SKM-1 treated with dmso at 0.1 percent for 144 hours (cell line): ENCODE data around the gene NLK.
"Not testable (repeated sequence)": the region's sequence is repeated elsewhere in the genome, so short reads cannot be mapped to it uniquely, and the experiment has no call there.

Experiments used
- DNase-seq: peaks from one replicate; lab custom pipeline; 2025; ENCODE audit not compliant: unreplicated experiment; lab: John Stamatoyannopoulos, UW

Gene NLK

DNA sequence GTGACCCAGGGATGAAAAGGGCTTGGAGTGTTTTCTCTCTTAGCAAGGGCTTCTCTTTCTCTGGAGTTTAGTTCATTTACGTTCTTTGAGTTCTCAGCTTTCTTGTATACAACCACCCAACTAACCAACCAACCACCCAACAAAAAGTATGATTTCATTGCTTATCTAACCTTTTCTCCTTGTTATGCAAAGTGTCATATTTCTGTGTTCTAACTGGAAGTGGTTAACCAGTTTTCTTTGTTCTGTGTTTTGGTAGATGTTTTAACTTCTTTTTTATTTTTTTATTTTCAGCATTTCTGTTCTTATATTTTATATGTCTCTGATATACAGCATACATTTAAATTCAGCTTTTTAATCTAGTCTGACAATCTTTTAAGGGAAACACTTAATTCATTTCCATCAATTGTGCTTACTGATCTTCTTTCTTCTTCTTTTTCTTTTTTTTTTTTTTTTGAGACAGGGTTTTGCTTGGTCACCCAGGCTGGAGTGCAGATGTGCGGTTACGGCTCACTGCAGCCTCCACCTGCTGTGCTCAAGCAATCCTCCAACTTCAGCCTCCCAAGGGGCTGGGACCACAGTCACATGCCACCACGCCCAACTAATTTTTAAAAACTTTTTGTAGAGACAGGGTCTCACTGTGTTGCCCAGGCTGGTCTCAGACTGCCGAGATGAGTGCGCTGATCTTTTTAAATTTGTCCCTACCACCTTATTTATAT, 29.6 kb downstream of the NLK start:
- no peak for DNase-seq

DNA sequence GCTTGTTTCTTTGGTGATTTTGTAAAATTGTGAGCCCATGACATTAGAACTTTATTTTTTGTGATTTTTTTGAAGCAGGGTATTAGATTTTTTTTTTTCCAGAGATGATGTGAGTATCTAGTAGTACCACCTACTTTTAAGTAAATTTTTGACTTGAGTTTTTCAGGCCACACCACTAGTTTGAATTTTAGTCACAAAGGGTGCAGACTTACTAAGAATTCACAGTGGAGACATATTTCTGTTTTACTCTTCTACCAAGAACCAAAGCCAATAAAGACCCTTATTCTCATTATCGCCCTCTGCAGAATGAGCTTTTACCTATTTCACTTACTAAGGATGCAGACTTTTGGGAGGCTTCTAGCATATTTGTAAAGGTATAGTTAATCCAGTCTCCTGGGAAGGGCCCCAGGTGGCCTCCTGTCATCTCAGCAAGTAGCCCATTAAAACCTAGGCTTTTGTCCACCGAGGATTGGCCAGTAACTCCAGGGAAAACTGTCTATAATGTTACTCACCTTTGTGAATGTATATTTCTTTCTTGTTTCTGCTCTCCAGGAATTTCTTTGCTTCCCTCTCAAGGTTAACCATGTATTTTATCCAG, 30.6 kb downstream of the NLK start:
- DNase-seq, result no peak

DNA sequence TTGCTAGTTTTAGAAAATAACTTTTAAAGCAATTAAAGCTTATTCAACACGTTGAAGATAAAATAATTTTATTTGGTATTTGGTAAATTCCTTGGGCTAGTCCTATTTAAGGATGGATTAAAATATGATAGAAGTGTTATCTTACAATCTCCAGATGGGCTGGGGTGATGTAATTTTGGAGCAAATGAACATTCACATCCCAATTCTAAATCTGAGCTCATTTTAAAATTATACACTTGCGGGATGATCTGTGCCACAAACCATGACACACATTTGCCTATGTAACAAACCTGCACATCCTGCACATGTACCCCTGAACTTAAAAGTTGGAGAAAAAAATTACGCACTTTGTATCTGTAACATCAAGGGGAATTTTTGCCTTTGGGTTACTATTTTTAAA, 31.5 kb downstream of the NLK start:
- no peak for DNase-seq

DNA sequence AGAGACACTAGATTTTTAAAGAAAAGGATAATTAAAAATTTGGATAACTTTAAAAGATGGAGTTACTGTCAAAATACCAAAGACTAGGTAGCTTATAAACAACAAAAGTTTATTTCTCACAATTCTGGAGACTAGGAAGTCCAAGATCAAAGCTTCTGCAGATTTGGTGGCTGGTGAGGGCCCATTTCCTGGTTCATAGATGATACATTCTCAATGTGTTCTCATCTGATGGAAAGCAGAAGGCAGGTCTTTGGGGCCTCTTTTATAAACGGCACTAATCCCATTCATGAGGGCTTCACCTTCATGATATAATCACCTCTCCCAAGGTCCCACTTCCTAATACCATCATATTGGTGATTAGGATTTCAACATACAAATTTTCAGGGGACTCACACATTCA, 33.7 kb downstream of the NLK start:
- DNase-seq, result no peak

DNA sequence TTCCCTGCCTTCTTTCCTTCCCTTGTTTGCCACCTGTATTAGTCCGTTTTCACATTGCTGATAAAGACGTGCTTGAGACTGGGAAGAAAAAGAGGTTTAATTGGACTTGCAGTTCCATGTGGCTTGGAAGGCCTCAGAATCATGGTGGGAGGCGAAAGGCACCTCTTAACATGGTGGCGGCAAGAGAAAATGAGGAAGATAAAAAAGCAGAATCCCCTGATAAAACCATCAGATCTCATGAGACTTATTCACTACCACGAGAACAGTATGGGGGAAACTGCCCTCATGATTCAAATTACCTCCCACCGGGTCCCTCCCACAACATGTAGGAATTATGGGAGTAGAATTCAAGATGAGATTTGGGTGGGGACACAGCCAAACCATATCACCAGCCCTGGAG, 34.7 kb downstream of the NLK start:
- not testable (repeated sequence) for DNase-seq

DNA sequence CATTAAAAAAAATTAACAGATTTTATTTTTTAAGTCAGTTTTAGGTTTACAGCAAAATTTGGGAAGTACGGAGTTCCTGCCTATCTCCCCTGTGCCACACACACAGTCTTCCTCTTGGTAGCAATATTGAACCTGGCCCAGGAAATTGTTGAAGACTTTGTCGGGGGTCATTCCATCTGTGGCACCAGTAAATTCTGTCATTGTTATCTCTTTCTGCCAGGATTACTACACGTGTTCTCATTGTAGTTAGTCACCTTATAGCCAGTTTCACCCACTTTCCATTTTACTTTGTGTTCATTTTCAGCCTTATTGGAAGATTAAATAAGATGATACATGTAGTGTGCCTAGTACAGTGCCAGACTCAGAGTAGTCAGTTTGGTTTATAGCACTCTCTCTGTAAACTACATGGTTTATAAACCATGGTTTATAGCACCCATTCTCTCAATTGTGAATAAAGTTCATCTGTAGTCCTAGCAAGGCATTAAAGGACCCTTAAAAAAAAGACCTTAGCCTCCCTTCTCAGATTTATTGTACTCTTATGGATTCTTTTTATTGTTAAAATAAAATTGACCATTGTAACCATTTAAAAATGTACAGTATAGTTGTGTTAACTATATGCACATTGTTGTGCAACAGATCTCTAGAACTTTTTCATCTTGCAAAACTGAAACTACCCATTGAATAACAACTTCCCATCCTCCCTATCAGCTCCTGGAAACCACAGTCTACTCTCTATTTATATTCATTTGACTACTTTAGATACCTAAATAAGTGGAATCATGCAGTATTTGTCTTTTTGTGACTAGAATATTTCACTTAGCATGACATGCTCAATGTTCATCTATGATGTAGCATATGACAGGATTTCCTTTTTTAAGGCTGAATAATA, 36.1 kb downstream of the NLK start:
- DNase-seq, result no peak

DNA sequence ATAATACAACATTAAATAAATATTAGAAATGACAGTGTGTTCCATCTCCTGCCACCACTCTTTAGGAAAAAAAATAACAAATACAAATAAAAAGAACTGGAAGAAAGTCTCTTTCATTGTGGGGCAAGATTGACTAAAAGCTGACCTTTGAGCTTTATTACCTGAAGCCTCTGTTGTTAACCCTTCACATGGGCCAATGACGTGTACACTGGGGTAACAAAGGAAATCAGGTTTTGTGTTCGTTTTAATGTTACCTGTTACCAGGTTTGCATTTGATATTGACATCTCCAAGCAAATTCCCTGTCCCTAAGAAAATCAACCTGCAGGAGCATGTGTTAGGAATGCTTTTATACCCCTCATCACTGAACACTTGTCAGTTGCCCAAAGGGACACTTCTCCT, 39.0 kb downstream of the NLK start:
- no peak for DNase-seq

- no peak for DNase-seq
Observed at GRCh38 chr17:28085766-28086165, 43.3 kb downstream of the NLK start.

DNA sequence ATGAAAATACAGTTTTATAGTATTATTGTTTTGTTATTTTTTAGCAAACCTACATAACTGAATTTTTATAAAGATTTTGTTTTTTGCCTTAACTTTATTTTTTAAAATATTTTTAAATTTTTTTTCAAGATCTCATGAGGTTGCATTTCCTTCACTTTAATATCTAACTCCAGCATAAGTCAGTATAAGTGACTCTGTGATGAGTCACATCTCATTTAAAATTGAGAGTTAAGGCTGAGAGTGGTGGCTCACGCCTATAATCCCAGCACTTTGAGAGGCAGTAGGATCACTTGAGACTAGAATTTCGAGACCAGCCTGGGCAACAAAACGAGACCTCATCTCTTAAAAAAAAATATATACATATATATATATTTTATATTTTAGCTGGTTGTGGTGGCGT, 44.0 kb downstream of the NLK start:
- DNase-seq, result no peak

DNA sequence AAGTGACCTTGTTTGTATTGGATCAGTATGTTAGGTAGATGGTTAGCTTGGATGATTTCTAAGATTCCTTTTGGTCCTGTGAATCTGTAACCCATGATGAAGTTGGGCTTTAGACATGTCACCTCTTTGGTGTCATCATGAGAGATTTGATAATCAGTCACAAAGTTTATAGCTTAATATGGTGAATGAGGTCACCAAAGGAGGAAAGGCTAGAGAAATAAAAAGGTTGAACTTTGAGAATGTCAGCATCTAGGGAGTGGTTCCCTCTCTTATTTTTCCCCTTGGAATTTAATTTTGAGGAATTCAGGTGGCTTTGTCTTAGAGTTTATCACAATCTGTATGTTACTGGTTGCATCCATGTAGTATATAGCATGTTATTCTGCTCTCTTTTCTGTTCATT, 45.3 kb downstream of the NLK start:
- no peak for DNase-seq

DNA sequence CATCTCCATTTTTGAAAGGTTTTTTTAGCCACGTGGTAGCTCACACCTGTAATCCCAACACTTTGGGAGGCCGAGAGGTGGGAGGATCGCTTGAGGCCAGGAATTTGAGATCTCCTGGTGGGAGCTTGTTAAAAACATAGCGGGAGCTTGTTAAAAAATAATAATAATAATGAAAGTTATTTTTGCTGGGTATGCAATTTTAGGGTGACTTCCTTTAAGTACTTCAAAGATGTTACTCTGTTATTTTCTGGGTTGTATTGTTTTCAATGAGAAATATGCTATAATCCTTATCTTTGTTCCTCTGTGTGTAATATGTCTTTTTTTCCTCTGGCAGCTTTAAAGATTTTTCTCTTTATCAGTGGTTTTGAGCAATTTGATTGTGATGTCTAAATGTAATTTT, 48.1 kb downstream of the NLK start:
- no peak for DNase-seq

DNA sequence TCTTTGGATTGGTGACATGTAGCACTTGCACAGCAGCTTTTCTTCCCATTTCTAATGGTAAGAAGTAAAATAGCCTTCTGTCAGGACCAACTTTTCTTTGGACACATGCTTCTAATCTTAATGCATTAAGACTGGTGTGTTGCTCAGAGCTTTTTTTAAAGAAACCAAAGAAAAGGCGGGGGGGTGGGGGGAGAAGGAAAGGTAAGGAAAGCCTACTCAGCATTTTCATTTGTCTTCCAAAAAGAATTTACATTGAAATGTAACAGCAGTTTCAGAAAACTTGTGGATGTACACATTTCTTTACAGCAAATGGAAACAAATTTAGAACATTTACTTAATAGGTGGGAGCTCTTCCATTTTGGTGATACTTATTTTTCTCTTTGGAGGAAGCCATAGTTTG, 49.6 kb downstream of the NLK start:
- DNase-seq, result no peak

GRCh38 chr17:28093999-28094716, 51.7 kb downstream of the NLK start:
- DNase-seq, result no peak

- DNase-seq, result no peak
Observed at GRCh38 chr17:28096756-28097155, 54.3 kb downstream of the NLK start.

- no peak for DNase-seq
Observed at GRCh38 chr17:28097254-28097653, 54.8 kb downstream of the NLK start.

DNA sequence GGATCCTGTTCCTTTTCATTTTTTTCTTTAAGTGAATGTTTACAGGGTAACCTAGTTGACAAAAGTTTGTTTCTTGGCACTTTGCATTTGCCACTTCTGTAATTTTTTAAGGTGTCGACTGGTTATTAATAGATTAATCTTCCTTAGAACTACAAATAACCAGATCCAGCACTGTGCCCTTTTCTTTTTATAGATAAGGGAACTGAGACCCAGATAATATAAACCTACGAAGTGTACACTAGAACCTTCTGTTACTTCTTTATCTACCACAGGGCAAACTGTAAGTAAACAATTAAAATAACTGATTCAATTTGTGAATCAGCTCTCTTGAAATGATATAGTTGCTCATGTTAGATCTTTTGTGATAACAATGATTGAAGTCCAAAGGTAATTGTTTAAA, 55.4 kb downstream of the NLK start:
- DNase-seq, result no peak

DNA sequence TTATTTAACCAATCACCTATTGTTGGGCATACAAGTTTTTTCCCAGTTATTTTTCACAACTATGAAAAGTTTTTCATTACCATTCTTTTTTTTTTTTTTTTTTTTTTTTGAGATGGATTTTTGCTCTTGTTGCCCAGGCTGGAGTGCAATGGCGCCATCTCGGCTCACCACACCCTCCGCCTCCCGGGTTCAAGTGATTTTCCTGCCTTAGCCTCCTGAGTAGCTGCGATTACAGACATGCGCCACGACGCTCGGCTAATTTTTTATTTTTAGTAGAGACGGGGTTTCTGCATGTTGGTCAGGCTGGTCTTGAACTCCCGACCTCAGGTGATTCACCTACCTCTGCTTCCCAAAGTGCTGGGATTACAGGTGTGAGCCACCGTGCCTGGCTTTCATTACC, 56.1 kb downstream of the NLK start:
- not testable (repeated sequence) for DNase-seq

- no peak for DNase-seq
Observed at GRCh38 chr17:28100251-28100650, 57.8 kb downstream of the NLK start.

- DNase-seq, result no peak
Observed at GRCh38 chr17:28100936-28101335, 58.5 kb downstream of the NLK start.

DNA sequence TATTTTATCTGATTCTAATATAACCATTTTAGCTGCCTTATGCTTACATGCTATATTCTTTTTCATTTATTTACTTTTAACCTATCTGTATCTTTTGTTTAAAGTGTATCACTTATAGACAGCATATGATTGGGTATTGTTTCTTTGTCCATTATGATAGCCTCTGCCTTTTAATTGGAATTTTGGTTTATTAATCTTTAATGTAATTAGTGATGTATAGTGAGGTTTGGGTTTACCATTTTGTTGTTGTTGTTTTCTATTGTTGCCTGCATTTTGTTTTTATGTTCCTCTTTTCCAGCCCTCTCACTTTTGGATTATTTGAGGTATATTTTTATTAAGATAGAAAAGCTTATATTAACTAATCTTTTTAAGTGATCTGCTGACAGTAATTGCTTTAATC, 59.4 kb downstream of the NLK start:
- no peak for DNase-seq

GRCh38 chr17:28105501-28105900, 63.0 kb downstream of the NLK start:
- DNase-seq, result no peak
